ENCODE results near the gene TGFBRAP1.

DNA sequence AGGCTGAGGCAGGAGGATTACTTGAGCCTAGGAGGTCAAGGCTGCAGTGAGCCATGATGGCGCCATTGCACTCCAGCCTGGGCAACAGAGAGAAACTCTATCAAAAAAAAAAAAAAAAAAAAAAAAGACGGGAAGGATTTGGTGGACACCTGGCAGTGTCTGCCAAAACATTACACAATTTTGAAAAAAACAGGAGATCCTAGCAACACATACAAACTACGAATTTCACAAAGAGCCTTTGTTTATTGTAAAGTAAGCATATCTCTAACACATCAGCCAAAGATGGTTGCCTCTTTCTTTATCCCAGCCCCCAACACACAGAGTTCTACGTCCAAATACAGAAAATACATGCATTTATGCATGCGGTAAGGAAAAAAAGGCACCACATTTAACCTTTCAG lies 80.4 kb downstream of the TGFBRAP1 start:
- TF ChIP-seq, protein P1, sequence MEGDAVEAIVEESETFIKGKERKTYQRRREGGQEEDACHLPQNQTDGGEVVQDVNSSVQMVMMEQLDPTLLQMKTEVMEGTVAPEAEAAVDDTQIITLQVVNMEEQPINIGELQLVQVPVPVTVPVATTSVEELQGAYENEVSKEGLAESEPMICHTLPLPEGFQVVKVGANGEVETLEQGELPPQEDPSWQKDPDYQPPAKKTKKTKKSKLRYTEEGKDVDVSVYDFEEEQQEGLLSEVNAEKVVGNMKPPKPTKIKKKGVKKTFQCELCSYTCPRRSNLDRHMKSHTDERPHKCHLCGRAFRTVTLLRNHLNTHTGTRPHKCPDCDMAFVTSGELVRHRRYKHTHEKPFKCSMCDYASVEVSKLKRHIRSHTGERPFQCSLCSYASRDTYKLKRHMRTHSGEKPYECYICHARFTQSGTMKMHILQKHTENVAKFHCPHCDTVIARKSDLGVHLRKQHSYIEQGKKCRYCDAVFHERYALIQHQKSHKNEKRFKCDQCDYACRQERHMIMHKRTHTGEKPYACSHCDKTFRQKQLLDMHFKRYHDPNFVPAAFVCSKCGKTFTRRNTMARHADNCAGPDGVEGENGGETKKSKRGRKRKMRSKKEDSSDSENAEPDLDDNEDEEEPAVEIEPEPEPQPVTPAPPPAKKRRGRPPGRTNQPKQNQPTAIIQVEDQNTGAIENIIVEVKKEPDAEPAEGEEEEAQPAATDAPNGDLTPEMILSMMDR (conservative IDR thresholded peaks at IDR 0.05) = no peak
- no peak for TF ChIP-seq ZFX (IDR thresholded peaks at IDR 0.05)

All from C4-2B (cell line).